Activated CD8-positive, alpha-beta memory T cell treated with anti-CD3 and anti-CD28 coated beads for 36 hours (primary cell): Measurements from ENCODE around the gene CPB1. TPM values are rescaled to one million over a fixed set of nuclear protein-coding genes. Genes with fewer than 3 reads are reported as not detected.

Experiments used
- CTCF ChIA-PET: fragments of 350-600 bp; sonication (Branson Sonifier 250); formaldehyde crosslinking; loops from one replicate; lab custom pipeline; 2021; ENCODE audit warnings: antibody characterized with exemption; lab: Charles Lee
- POLR2A ChIA-PET: fragments of 350-600 bp; sonication (Branson Sonifier 250); formaldehyde crosslinking; loops from one replicate; lab custom pipeline; 2021; ENCODE audit warnings: antibody characterized with exemption; lab: Charles Lee
- total RNA-seq, 2 experiments: library from RNA; stranded (reverse); gene quantifications; one replicate each; pipeline ENCODE4 v1.2.3, GENCODE V29; 2021

The CPB1 gene
- total RNA-seq, 2 experiments from 2014 or later = not detected

DNA sequence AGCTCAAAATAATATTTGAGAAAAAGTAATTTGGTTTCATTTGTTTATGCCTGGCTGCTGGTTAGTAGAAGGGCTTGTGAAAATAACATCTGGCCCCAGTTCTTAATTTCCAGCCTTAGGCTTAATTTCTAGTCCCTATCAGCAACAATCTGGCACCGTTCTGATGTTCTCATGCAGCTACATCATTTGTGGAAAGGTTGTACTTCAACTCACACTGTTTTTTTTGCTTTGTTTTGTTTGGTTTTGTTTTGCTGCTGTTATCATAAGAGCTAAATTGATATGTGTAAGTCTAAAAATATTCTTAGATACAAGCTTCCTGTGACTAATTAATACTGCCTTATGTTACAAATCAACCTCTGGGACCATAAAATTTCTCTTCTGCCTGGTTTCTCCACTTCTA is 46.4 kb downstream of the CPB1 start:
- POLR2A ChIA-PET = no interaction called here
- CTCF ChIA-PET = no interaction called here

DNA sequence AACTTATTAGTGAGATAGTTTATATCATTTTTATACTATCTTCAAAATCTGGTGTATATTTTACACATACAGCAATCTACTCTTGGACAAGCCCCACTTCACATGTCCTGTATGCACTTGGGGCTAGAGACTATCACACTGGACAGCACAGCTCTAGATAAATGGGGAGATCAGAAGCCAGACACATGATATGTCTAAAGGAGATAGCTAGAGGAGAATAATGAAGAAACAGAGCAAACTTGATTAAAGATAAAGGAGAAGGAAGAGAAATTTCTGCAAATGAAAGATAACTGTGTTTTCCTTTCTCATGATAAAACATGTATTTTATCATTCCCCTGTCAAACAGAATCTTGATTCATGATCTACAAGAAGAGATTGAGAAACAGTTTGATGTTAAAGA is 50.5 kb downstream of the CPB1 start:
- ChIA-PET CTCF (no interaction called here), POLR2A (no interaction called here)

DNA sequence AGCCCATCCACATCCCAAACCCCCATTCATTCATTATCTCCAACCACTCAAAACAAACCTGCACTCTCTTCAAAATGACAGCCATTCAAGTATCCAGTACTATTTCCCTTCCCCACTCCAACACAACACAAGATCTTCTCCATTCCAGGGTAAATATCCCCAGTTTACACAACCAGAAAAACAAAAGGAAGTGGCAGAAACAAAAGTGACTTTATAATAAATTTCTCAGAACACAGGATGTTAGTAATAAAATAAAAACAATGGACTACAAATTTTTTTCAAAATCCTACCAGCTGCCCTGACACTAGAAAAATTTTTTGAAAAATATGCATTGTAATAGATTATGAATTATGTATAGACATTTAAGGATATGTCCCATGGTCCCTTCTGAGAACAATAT is 51.6 kb downstream of the CPB1 start:
- CTCF ChIA-PET = no interaction called here
- POLR2A ChIA-PET = no interaction called here

DNA sequence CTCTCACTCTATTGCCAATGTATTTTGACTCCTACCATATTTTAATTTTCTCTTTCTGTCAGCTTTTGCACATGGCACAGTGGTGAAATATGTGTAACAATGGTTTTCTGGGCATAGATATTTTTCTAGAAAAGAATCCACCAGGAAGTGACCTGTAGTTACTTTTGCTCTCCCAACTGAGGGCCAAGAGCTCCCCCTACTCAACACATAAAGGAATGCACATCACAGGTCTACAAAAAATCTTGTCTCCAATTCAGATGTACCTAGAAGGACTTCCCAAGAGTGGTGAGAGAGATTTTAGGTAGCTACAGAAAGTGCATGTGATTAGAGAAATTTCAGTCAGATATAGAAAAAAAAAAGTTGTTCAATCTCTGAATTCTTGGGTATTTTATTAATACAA is 53.1 kb downstream of the CPB1 start:
- CTCF ChIA-PET = no interaction called here
- POLR2A ChIA-PET = no interaction called here

DNA sequence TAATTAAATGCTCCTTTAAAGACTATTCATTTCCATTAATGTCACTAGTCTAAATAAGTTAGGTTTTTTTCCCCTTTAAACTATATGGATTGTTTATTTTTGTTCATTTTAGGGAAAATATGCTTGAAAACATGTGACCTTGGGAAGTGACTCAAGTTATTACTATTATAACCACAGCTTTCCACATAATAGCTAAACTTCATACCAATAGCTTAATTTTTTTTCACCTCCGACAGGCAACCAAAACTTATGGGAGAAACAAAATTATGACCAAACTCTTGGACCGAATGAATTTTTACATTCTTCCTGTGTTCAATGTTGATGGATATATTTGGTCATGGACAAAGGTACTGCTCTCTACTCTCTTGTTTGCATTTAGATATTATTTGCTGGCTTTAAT is 53.7 kb downstream of the CPB1 start:
- ChIA-PET POLR2A (no interaction called here), CTCF (no interaction called here)

DNA sequence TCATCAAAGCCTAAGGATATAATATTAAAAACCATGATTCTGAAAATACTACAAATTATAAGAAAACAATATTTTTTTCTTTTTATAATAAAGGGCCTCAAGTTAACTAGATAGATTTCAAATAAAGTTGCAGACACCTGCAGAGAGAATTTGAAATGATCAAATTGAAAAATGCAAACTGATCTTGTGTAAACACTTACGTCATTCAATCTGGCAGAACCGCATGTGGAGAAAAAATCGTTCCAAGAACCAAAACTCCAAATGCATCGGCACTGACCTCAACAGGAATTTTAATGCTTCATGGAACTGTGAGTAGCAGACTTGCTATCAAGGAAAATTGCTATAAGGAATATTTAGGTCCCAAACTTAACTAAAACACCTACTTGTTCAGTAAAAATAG is 54.7 kb downstream of the CPB1 start:
- CTCF ChIA-PET = no interaction called here
- POLR2A ChIA-PET = no interaction called here

DNA sequence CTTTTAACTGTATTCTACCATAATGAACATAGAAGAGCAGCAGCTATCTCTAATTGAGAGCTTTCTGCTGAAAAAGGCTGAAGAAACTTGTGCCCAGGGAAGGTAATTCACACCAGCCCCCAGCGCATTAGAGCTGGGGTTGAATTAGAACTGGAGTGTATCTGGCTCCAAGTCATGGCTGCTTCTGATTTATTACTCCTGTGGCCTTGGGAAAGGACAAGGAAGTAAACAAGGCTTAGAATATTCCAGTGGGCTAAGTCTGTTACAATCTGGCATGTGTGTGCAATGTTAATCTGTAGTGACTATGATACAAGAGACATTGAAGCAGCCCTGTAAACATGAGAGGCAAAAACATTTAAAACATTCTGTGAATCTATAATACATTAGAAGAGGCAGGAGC is 55.6 kb downstream of the CPB1 start:
- POLR2A ChIA-PET = no interaction called here
- CTCF ChIA-PET = no interaction called here

DNA sequence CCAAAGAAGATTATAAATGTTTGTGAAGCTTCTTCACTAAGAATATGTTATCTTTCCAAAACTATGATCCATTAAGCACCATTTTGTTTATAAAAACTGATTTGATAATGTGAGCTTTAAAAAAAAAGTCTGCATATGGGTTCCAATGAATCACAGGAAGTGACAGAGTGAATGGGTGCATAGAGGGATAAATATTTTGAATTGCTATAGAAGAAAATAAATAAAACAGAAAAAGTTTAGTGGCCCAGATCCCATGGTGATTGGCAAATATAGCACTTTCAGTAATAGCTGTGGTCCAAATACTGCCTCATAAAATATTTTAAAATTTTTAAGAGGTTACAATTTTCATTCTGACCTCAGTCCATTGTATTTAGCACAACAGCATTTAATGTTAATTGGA is 56.6 kb downstream of the CPB1 start:
- CTCF ChIA-PET = no interaction called here

DNA sequence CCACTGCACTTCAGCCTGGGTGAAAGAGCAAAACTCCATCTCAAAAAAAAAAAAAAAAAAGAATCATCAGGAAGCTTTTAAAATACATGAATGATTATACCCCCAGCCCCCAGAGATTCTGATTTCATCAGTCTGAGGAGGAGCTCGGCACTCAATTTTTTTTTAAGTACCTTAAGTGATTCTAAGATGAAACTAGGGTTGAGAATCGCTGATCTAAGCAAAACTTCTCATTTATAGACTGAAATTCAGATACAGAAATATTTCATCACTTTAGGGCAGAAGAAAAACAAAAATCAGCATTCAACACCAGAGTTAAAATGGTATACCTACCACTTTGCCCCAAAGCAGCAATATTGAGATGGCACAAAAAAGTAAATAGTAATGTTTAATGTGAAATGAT is 62.2 kb downstream of the CPB1 start:
- CTCF ChIA-PET = no interaction called here
- POLR2A ChIA-PET = no interaction called here

More for the DNA sequence above, 56.6 kb downstream of the CPB1 start:
- POLR2A ChIA-PET = no interaction called here

DNA sequence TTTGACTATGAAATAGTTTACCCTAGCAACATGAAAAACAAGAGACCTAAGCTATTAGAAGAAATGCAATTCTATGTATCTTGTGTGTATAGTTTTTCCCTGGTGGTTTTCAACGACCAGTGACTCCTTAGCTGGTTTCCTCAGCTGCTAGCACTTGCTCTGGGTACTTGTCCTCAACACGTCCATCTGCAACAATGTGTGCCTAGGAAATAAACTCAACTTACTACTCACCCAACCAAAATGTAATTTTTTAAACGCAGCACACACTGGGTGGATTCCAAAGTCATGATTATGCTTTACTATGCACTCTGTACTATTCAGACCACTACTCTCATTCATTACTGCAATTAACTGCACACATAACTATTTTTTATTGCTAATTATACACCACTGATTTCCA is 68.5 kb downstream of the CPB1 start:
- ChIA-PET POLR2A (no interaction called here), CTCF (no interaction called here)

DNA sequence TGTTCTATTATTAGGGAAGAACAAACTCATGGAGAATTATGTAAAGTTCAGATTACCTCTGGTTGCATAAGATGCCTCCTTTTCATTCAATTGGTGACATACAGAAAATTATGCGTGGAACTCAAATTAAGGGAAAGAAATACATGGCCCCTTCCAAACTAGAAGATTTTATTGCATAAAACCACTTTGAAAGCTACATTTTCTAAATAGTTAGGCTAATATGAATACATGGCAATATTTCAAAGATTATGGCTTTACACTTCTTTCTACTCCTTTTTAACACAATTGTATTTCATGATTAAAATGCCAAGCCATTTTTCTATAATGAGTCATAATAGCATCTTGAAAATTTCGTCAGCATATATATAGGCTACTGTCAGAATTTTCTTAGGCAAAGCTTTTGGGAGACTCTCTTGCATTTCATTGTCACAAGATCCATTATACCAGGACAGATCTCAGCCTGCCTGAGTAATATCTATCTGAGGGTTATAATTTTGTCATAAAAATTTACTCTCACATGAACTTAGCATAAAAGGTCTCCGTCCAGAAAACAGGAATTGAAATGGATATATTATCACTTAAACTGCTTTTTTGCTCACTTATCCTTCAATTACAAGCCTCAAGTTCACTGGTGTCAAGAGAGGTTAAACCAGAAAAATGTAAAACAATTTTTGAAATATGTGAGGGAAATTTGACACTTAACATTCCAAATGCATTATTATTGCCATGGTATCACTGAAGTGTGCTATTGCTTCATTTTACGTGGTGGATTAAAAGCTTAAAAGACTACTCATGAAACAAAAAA is 74.6 kb downstream of the CPB1 start:
- ChIA-PET POLR2A (no interaction called here), CTCF (no interaction called here)

DNA sequence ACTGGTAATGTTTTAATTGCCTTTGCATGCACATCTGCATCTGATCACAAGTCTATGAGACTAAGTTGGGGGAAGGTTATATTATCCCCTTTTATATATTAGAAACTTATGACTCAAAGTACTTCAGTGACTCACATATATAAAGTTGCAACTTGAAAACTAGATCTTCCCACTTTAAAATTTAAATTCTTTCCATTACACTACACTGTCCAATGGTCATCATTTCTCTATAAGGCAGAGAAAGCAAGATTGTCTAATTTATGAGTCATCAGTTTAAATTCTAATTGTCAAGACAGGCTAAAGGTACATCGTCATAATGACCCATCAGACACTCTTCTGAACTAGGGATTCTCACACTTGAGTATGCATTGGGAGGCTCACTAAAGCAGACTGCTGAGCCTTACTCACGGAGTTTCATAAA is 75.4 kb downstream of the CPB1 start:
- ChIA-PET CTCF (no interaction called here), POLR2A (no interaction called here)

DNA sequence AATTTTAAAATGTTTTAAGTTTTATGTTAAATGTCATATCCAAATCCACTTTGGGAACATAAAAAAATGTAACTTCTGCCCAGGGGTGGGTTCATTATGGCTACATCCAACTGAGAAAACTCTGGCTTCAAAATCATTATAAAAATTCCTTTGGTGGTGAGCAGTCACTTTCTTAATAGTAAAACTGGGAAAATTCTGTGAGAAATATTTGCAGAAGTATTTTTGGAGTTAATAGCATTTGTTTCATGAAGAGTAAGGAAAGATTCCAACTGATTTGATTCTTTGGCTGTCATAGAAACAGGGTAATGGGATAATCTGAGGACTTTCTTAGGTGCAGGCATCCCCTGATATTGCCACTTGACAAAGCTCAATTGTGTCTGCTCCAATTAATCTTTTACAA is 76.3 kb downstream of the CPB1 start:
- CTCF ChIA-PET = no interaction called here
- POLR2A ChIA-PET = no interaction called here

DNA sequence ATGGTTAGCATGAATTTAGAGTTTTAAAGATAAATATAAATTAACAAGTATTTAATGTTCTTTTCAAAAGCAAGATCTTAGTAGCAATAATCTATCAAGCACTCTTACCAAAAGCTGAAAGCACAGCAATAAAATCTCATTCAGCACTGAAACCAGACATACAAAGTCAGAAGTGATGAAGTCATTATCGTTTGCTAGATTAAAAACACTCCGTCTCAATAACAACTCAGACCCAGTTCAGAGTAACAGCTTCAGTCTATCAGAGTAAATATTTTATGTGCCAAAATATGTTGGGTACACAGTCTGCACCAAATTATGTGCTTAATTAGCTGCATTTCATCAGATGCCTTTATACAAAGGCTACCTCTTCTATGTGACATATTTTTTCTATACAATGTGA is 79.1 kb downstream of the CPB1 start:
- ChIA-PET CTCF (no interaction called here), POLR2A (no interaction called here)

Other genes with a start within 250 kb of the CPB1 start
- not detected for gene AGTR1, start 129.9 kb upstream of the CPB1 start, total RNA-seq
- not detected for gene CPA3, start 37.5 kb downstream of the CPB1 start, total RNA-seq
- 10 to 100 TPM; 32.8 to 34.6 TPM for gene GYG1, start 163.7 kb downstream of the CPB1 start, total RNA-seq